ENCODE measurements around the gene NT5E.

DNA sequence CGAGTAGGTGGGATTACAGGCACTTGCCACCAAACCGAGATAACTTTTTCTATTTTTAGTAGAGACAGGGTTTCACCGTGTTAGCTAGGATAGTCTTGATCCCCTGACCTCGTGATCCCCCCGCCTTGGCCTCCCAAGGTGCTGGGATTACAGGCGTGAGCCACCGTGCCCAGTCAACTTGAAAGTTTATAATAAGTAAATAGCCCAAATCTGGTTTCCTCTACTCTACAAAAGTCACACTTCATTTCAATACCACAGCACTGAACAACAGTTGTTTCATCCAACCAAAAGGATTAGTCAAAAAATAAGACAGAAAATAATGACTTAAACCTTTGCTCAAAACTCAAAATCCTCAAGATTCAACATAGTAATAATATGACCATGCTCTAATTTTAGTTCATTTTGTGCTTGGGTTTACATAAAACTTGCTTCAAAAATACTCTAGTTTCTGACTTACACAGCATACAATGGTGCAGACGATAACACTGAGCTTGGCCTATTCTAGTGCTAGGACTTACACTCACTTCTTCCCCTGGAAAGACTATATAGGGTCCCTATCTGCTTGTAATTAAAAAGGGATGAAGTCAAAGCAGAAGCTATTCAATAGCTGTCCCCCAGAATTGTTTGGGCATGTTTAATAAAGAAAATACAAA, 56.7 kb downstream of the NT5E start:
- TF ChIP-seq TOX (CRISPR knock-in tag; IDR thresholded peaks at IDR 0.05; ENCODE audit: borderline replicate concordance) (no peak), CSDC2 (CRISPR knock-in tag; IDR thresholded peaks at IDR 0.05) (no peak), OSR1 (CRISPR knock-in tag; IDR thresholded peaks at IDR 0.05) (no peak), ZNF8 (CRISPR knock-in tag; IDR thresholded peaks at IDR 0.05) (no peak), ISL1 (CRISPR knock-in tag; IDR thresholded peaks at IDR 0.05) (no peak), GLIS3 (CRISPR knock-in tag; IDR thresholded peaks at IDR 0.05) (no peak), BACH2 (CRISPR knock-in tag; IDR thresholded peaks at IDR 0.05; ENCODE audit: borderline replicate concordance) (no peak)
